H9 (cell line): ENCODE results near the gene SEMA3A. TPM values are rescaled to one million over a fixed set of nuclear protein-coding genes. Genes with fewer than 3 reads are reported as not detected.

ENCODE experiments used
- DNase-seq: peaks from one replicate; pipeline ENCODE4 v3.0.0-alpha.2; 2017
- H2AFZ ChIP-seq: one replicate; pipeline ENCODE4 v1.6.1; 2013; ENCODE audit warnings: mild to moderate bottlenecking, low read length, control low read depth, moderate library complexity
- H2AK5ac ChIP-seq: 2 replicates; pipeline ENCODE4 v1.6.1; 2013; ENCODE audit warnings: low read length, control low read depth, mixed read lengths; ENCODE audit not compliant: insufficient read length
- H2BK120ac ChIP-seq: one replicate; pipeline ENCODE4 v1.6.1; 2013; ENCODE audit warnings: low read depth, mild to moderate bottlenecking, low read length, control low read depth, inconsistent platforms; ENCODE audit not compliant: poor library complexity, severe bottlenecking
- H2BK12ac ChIP-seq: 2 replicates; pipeline ENCODE4 v1.6.1; 2013; ENCODE audit warnings: low read length, control low read depth, mixed read lengths, low read depth; ENCODE audit not compliant: insufficient read length
- H2BK15ac ChIP-seq: 2 replicates; pipeline ENCODE4 v1.6.1; 2013; ENCODE audit warnings: low read depth, low read length, control low read depth
- H2BK20ac ChIP-seq: one replicate; pipeline ENCODE4 v1.6.1; 2013; ENCODE audit warnings: low read depth, mild to moderate bottlenecking, low read length, control low read depth, inconsistent platforms; ENCODE audit not compliant: poor library complexity, severe bottlenecking
- H2BK5ac ChIP-seq: 2 replicates; pipeline ENCODE4 v1.6.1; 2013; ENCODE audit warnings: low read length, control low read depth, mixed read lengths; ENCODE audit not compliant: insufficient read length
- H3K14ac ChIP-seq: 2 replicates; pipeline ENCODE4 v1.6.1; 2013; ENCODE audit warnings: low read length, control low read depth; ENCODE audit not compliant: insufficient read depth
- H3K18ac ChIP-seq: 2 replicates; pipeline ENCODE4 v1.6.1; 2013; ENCODE audit warnings: low read depth, mild to moderate bottlenecking, mixed read lengths, low read length, control low read depth; ENCODE audit not compliant: insufficient read length
- H3K23ac ChIP-seq: 2 replicates; pipeline ENCODE4 v1.6.1; 2013; ENCODE audit warnings: low read length, control low read depth, mixed read lengths, low read depth; ENCODE audit not compliant: insufficient read length
- H3K23me2 ChIP-seq: 2 replicates; pipeline ENCODE4 v1.6.1; 2013; ENCODE audit warnings: low read depth, mild to moderate bottlenecking, mixed read lengths, low read length, control low read depth; ENCODE audit not compliant: insufficient read length, poor library complexity, severe bottlenecking
- H3K27ac ChIP-seq: 2 replicates; pipeline ENCODE4 v1.5.1; 2013; ENCODE audit warnings: low read length, control low read depth, mixed read lengths, low read depth; ENCODE audit not compliant: insufficient read length
- H3K27me3 ChIP-seq: 2 replicates; pipeline ENCODE4 v1.6.1; 2013; ENCODE audit warnings: low read length, control low read depth, inconsistent platforms; ENCODE audit not compliant: insufficient read depth
- H3K4ac ChIP-seq: 2 replicates; pipeline ENCODE4 v1.6.1; 2013; ENCODE audit warnings: low read depth, mild to moderate bottlenecking, control low read depth, inconsistent platforms, low read length, moderate library complexity
- H3K4me1 ChIP-seq: 2 replicates; pipeline ENCODE4 v1.6.1; 2013; ENCODE audit warnings: low read length, control low read depth, inconsistent platforms; ENCODE audit not compliant: insufficient read depth
- H3K4me2 ChIP-seq: 2 replicates; pipeline ENCODE4 v1.6.1; 2013; ENCODE audit warnings: low read length, control low read depth, mixed read lengths; ENCODE audit not compliant: insufficient read length, insufficient read depth
- H3K56ac ChIP-seq: 2 replicates; pipeline ENCODE4 v1.6.1; 2013; ENCODE audit warnings: low read depth, mild to moderate bottlenecking, mixed read lengths, low read length, control low read depth; ENCODE audit not compliant: insufficient read length
- H3K79me1 ChIP-seq: 2 replicates; pipeline ENCODE4 v1.6.1; 2013; ENCODE audit warnings: low read depth, mild to moderate bottlenecking, moderate library complexity, low read length, control low read depth, inconsistent platforms; ENCODE audit not compliant: insufficient read depth, poor library complexity, severe bottlenecking
- H3K79me2 ChIP-seq: 2 replicates; pipeline ENCODE4 v1.6.1; 2013; ENCODE audit warnings: low read length, control low read depth, inconsistent platforms; ENCODE audit not compliant: insufficient read depth
- H3K9ac ChIP-seq: 2 replicates; pipeline ENCODE4 v1.6.1; 2013; ENCODE audit warnings: low read length, control low read depth, mixed read lengths; ENCODE audit not compliant: insufficient read length; ENCODE audit errors: extremely low read depth
- H3K9me3 ChIP-seq: one replicate; pipeline ENCODE4 v1.6.1; 2013; ENCODE audit warnings: low read depth, low read length, inconsistent platforms; ENCODE audit not compliant: control insufficient read depth
- H3T11ph ChIP-seq: one replicate; pipeline ENCODE4 v1.6.1; 2013; ENCODE audit warnings: mild to moderate bottlenecking, low read length, control low read depth, inconsistent platforms
- H4K20me1 ChIP-seq: one replicate; pipeline ENCODE4 v1.6.1; 2013; ENCODE audit not compliant: control insufficient read depth, insufficient read length, insufficient read depth
- H4K5ac ChIP-seq: 2 replicates; pipeline ENCODE4 v1.6.1; 2013; ENCODE audit warnings: low read depth, mild to moderate bottlenecking, mixed read lengths, low read length, control low read depth; ENCODE audit not compliant: insufficient read length
- H4K8ac ChIP-seq: replicated peaks from 2 replicates; pipeline ENCODE4 v1.6.1; 2013; ENCODE audit warnings: low read length, control low read depth, mixed read lengths, low read depth; ENCODE audit not compliant: insufficient read length
- H4K91ac ChIP-seq: 2 replicates; pipeline ENCODE4 v1.6.1; 2013; ENCODE audit warnings: low read depth, mild to moderate bottlenecking, moderate library complexity, mixed read lengths, low read length, control low read depth; ENCODE audit not compliant: insufficient read length
- H3K27ac Mint-ChIP-seq, 3 experiments: 2 replicates in 2 of 3; 3 replicates in 1 of 3; pipeline ENCODE4 v1.8.0; 2020 to 2021; ENCODE audit warnings: mixed read lengths in 3 of 3, mild to moderate bottlenecking in 1 of 3, moderate library complexity in 1 of 3
- H3K27me3 Mint-ChIP-seq: 2 replicates; pipeline ENCODE4 v1.8.0; 2021; ENCODE audit warnings: low read depth, mild to moderate bottlenecking, moderate library complexity, mixed read lengths
- H3K36me3 Mint-ChIP-seq, 3 experiments: 2 replicates in 2 of 3; 3 replicates in 1 of 3; pipeline ENCODE4 v1.8.0; 2020 to 2021; ENCODE audit warnings: low read depth in 3 of 3, mixed read lengths in 3 of 3; ENCODE audit not compliant: insufficient read depth in 1 of 3
- H3K4me1 Mint-ChIP-seq, 2 experiments: 2 replicates each; pipeline ENCODE4 v1.8.0; 2020; ENCODE audit warnings: mixed read lengths in 2 of 2
- H3K4me3 Mint-ChIP-seq, 2 experiments: 2 replicates in 1 of 2; 3 replicates in 1 of 2; pipeline ENCODE4 v1.8.0; 2020 to 2021; ENCODE audit warnings: mild to moderate bottlenecking in 2 of 2, mixed read lengths in 2 of 2, moderate library complexity in 1 of 2
- H3K9me3 Mint-ChIP-seq, 2 experiments: 2 replicates in 1 of 2; 3 replicates in 1 of 2; pipeline ENCODE4 v1.8.0; 2020; ENCODE audit warnings: mild to moderate bottlenecking in 2 of 2, mixed read lengths in 2 of 2, moderate library complexity in 1 of 2
- CTCF ChIP-seq: fragments of 200-600 bp; sonication (generic); conservative IDR thresholded peaks from 3 replicates; pipeline ENCODE4 v1.8.0; 2021; ENCODE audit warnings: antibody characterized with exemption, mild to moderate bottlenecking
- WGBS: extraction: QIAGEN DNeasy Blood & Tissue Kit; methylation state at CpG from one replicate; pipeline ENCODE4 v1.1.7; 2013; ENCODE audit warnings: missing lambda C conversion rate, low lambda C conversion rate, mixed read lengths; ENCODE audit not compliant: insufficient read length; ENCODE audit errors: extremely low coverage; 5-methylcytosine and 5-hydroxymethylcytosine counted together
- total RNA-seq: library from RNA; stranded (reverse); gene quantifications from 2 replicates; pipeline ENCODE4 v1.2.1, GENCODE V29; 2021

SEMA3A gene
- total RNA-seq, 1 experiment from 2014 or later, result 60.0 TPM

GRCh38 chr7:84209006-84209405 lies 14.4 kb upstream of the SEMA3A start:
- H3K27me3 Mint-ChIP-seq, result no peaks in the 10 kb centered on the region

More at GRCh38 chr7:84209006-84209405, 14.4 kb upstream of the SEMA3A start:
- Histone ChIP-seq H3K27me3 (no peaks in the 10 kb centered on the region), H2BK5ac (no peak overlapping the region), H3K79me2 (no peaks in the 10 kb centered on the region), H2BK15ac (no peak overlapping the region), H3K4ac (no peak overlapping the region), H3K14ac (no peak overlapping the region), H3K23me2 (no peaks in the 10 kb centered on the region), H2BK20ac (no peak overlapping the region), H3K9ac (no peak overlapping the region), H3K27ac (no peak overlapping the region), H3K79me1 (no peaks in the 10 kb centered on the region), H3K56ac (no peak overlapping the region), H3K23ac (no peak overlapping the region), H2AFZ (no peak overlapping the region), H3K4me1 (peaks cover 2% of the 10 kb centered on the region; the same call in 1 of the 2 replicates), H3K4me2 (no peak overlapping the region), H3K18ac (no peak overlapping the region), H3T11ph (no peak overlapping the region), H3K9me3 (no peaks in the 10 kb centered on the region), H4K5ac (no peak overlapping the region), H4K8ac (no peak overlapping the region), H4K20me1 (no peaks in the 10 kb centered on the region), H2AK5ac (no peak overlapping the region), H2BK12ac (no peak overlapping the region), H2BK120ac (no peak overlapping the region), H4K91ac (no peak overlapping the region)
- Mint-ChIP-seq H3K9me3 (no peaks in the 10 kb centered on the region), H3K27ac (no peak overlapping the region), H3K36me3 (no peaks in the 10 kb centered on the region; a peak in 2 of 7 replicates), H3K4me1 (peaks cover 33 to 44% of the 10 kb centered on the region in 2 experiments), H3K4me3 (no peak overlapping the region)
- TF ChIP-seq CTCF, result no peak
- no CpG with 5 or more reads among the region's 1 CpG for WGBS
- DNase-seq, result no peak
